HG02642 (cell line): ENCODE results near the gene TCEAL4.
"Not testable (repeated sequence)": the region's sequence is repeated elsewhere in the genome, so short reads cannot be mapped to it uniquely, and the experiment has no call there.

Source experiments
- ATAC-seq: cut with Tn5 transposase; IDR thresholded peaks from one replicate; pipeline ENCODE4 v1.9.1; 2021; ENCODE audit warnings: mild to moderate bottlenecking; ENCODE audit not compliant: unreplicated experiment, poor library complexity

TCEAL4 gene

GRCh38 chrX:103586314-103586646, 965 bp downstream of the TCEAL4 start:
- peak; percentile 46 for ATAC-seq

- no peak for ATAC-seq
Observed at GRCh38 chrX:103586659-103587058, 1.3 kb downstream of the TCEAL4 start.

GRCh38 chrX:103592295-103592694, 7.0 kb downstream of the TCEAL4 start:
- not testable (repeated sequence) for ATAC-seq

- ATAC-seq: not testable (repeated sequence)
Observed at GRCh38 chrX:103595202-103595601, 9.9 kb downstream of the TCEAL4 start.

GRCh38 chrX:103607364-103608305, 22.3 kb downstream of the TCEAL4 start, which contains the start of gene TCEAL3:
TCEAL3 (plus strand) TSS chrX:103607963; CDS start chrX:103609065, 1,102 bp downstream.
- peak; percentile 84 for ATAC-seq

- ATAC-seq: peak; percentile 18
Observed at GRCh38 chrX:103608306-103608963, 23.1 kb downstream of the TCEAL4 start.

GRCh38 chrX:103610282-103610681, 25.0 kb downstream of the TCEAL4 start:
- no peak for ATAC-seq

- no peak for ATAC-seq
Observed at GRCh38 chrX:103613362-103613890, 28.1 kb downstream of the TCEAL4 start.

GRCh38 chrX:103614999-103615398, 29.7 kb downstream of the TCEAL4 start:
- no peak for ATAC-seq

- ATAC-seq: no peak
Observed at GRCh38 chrX:103615781-103616371, 30.6 kb downstream of the TCEAL4 start.

- no peak for ATAC-seq
Observed at GRCh38 chrX:103616676-103617186, 31.4 kb downstream of the TCEAL4 start.

GRCh38 chrX:103624111-103624510, 38.8 kb downstream of the TCEAL4 start:
- no peak for ATAC-seq

- ATAC-seq: no peak
Observed at GRCh38 chrX:103626855-103627254, 41.5 kb downstream of the TCEAL4 start.

- ATAC-seq: peak; percentile 77
Observed at GRCh38 chrX:103628386-103629317, 43.3 kb downstream of the TCEAL4 start, which contains the start of gene TCEAL1. TCEAL1 (plus strand) TSS chrX:103628975; CDS start chrX:103629917, 942 bp downstream.

GRCh38 chrX:103629318-103630170, 44.2 kb downstream of the TCEAL4 start:
- peak; percentile 53 for ATAC-seq

GRCh38 chrX:103630171-103630511, 44.8 kb downstream of the TCEAL4 start:
- no peak for ATAC-seq

GRCh38 chrX:103631145-103631544, 45.8 kb downstream of the TCEAL4 start:
- no peak for ATAC-seq

- ATAC-seq: no peak
Observed at GRCh38 chrX:103635436-103635835, 50.1 kb downstream of the TCEAL4 start.
